GM12878 (cell line): ENCODE data around the gene PERCC1. TPM values are rescaled to one million over a fixed set of nuclear protein-coding genes. Genes with fewer than 3 reads are reported as not detected.

ENCODE experiments used
- ATAC-seq: fragments of 200-7000 bp; cut with Tn5 transposase; 3 replicates; pipeline ENCODE4 v1.9.1; 2020; ENCODE audit warnings: mild to moderate bottlenecking, moderate library complexity
- BruUV-seq: library from RNA; stranded (reverse); fragments of 400-500 nt; replicated peaks from 2 replicates; lab custom pipeline; 2021; lab: Mats Ljungman, UMichigan
- CTCF ChIA-PET: fragments of 300-600 bp; sonication (Branson Sonifier 250); formaldehyde crosslinking; extraction: SDS; loops from one replicate; lab custom pipeline; 2021; ENCODE audit warnings: inconsistent platforms; lab: Yijun Ruan, JAX
- POLR2A ChIA-PET: fragments of 350-600 bp; formaldehyde crosslinking; extraction: SDS; loops from one replicate; lab custom pipeline; 2021; ENCODE audit warnings: inconsistent platforms; lab: Charles Lee
- RAD21 ChIA-PET: fragments of 300-600 bp; sonication (Branson Sonifier 250); formaldehyde crosslinking; loops from one replicate; lab custom pipeline; 2023; ENCODE audit warnings: antibody characterized with exemption; ENCODE audit not compliant: unreplicated experiment; lab: Charles Lee
- SMC1A ChIA-PET: fragments of 300-600 bp; sonication (Branson Sonifier 250); formaldehyde crosslinking; loops from one replicate; lab custom pipeline; 2023; ENCODE audit not compliant: unreplicated experiment, uncharacterized antibody; lab: Charles Lee
- DNase-seq: peaks from one replicate; pipeline ENCODE4 v3.0.0-alpha.2; 2011; ENCODE audit warnings: low read depth, low spot score
- FAIRE-seq: peaks from 3 replicates; lab custom pipeline; 2011; peaks lifted over from hg19 to GRCh38; lab: Jason Lieb, UNC
- H2AFZ ChIP-seq: 2 replicates; pipeline ENCODE4 v1.6.0; 2011; ENCODE audit warnings: low read depth, low read length, control low read depth; ENCODE audit not compliant: control insufficient read depth
- H3K27ac ChIP-seq: 2 replicates; pipeline ENCODE4 v1.5.1; 2011; ENCODE audit warnings: control low read depth; ENCODE audit not compliant: control insufficient read depth, insufficient read depth
- H3K27me3 ChIP-seq, 2 experiments: replicated peaks in 1 of 2; 2 replicates each; pipeline versions ENCODE4 v1.6.0 to v1.6.1; 2011; ENCODE audit warnings: low read length in 1 of 2; ENCODE audit not compliant: control insufficient read depth in 2 of 2, insufficient read depth in 2 of 2
- H3K36me3 ChIP-seq, 2 experiments: 2 replicates each; pipeline ENCODE4 v1.5.1; 2011; ENCODE audit warnings: low read length in 1 of 2; ENCODE audit not compliant: control insufficient read depth in 2 of 2, insufficient read depth in 2 of 2
- H3K4me1 ChIP-seq: 2 replicates; pipeline ENCODE4 v1.6.1; 2011; ENCODE audit warnings: mild to moderate bottlenecking, low read length, moderate library complexity, mixed read lengths; ENCODE audit not compliant: control insufficient read depth, insufficient read depth
- H3K4me2 ChIP-seq: 2 replicates; pipeline ENCODE4 v1.6.0; 2011; ENCODE audit warnings: control low read depth; ENCODE audit not compliant: control insufficient read depth, insufficient read depth
- H3K4me3 ChIP-seq: fragments of 200-600 bp; sonication (generic); 2 replicates; pipeline ENCODE4 v1.5.1; 2016
- H3K79me2 ChIP-seq: 2 replicates; pipeline ENCODE4 v1.6.0; 2011; ENCODE audit warnings: low read length; ENCODE audit not compliant: control insufficient read depth, insufficient read depth
- H3K9ac ChIP-seq: 2 replicates; pipeline ENCODE4 v1.8.0; 2011; ENCODE audit warnings: low read length, control low read depth, mixed read lengths; ENCODE audit not compliant: control insufficient read depth, insufficient read depth
- H3K9me3 ChIP-seq: replicated peaks from 3 replicates; pipeline ENCODE4 v1.5.1; 2011; ENCODE audit warnings: mild to moderate bottlenecking, low read length; ENCODE audit not compliant: control insufficient read depth, insufficient read depth
- H4K20me1 ChIP-seq: 2 replicates; pipeline ENCODE4 v1.6.0; 2011; ENCODE audit not compliant: control insufficient read depth, insufficient read depth
- CTCF ChIP-seq, 3 experiments: IDR thresholded peaks in 2 of 3; conservative IDR thresholded peaks in 1 of 3; 2 replicates each; pipeline ENCODE4 v1.5.1; 2011; ENCODE audit warnings: low read depth in 3 of 3, low read length in 3 of 3, mild to moderate bottlenecking in 3 of 3, control low read depth in 2 of 3, moderate library complexity in 2 of 3, inconsistent platforms in 1 of 3, mixed read lengths in 1 of 3; ENCODE audit not compliant: control insufficient read depth in 2 of 3, insufficient read depth in 1 of 3; ENCODE audit errors: extremely low read depth in 1 of 3
- WGBS: methylation state at CpG from one replicate; pipeline ENCODE4 v1.1.6; 2016; ENCODE audit warnings: low lambda C conversion rate; ENCODE audit not compliant: insufficient replicate concordance, insufficient coverage; ENCODE audit errors: missing lambda C conversion rate; 5-methylcytosine and 5-hydroxymethylcytosine counted together
- in situ Hi-C: fragments of 300-500 bp; cut with MboI; formaldehyde crosslinking; loops from 9 replicates; pipeline ENCODE4 v1.14.3; 2018; ENCODE audit warnings: mixed read lengths
- intact Hi-C: fragments of 100-400 bp; cut with micrococcal nuclease; formaldehyde crosslinking; loops from one replicate; pipeline ENCODE4 v1.14.2; 2022; ENCODE audit not compliant: unreplicated experiment
- polyA plus RNA-seq, 11 experiments: library from polyadenylated mRNA; depleted of rRNA in 4 of 11; unstranded in 6 of 11; stranded (reverse) in 5 of 11; fragments of >200 nt; fragmentation: Nextera tagmentation in 4 of 11; fragmentation: Illumina TruSeq in 1 of 11; extraction: Ambion mirVana in 4 of 11; extraction: Trizol in 1 of 11; gene quantifications; 1 replicate in 1 of 11; 2 replicates in 10 of 11; pipeline versions ENCODE4 v1.2.1 to v1.2.3, GENCODE V29; 2011 to 2016; ENCODE audit warnings: inconsistent platforms in 2 of 11, missing spikeins in 2 of 11, low read depth in 1 of 11
- total RNA-seq, 4 experiments: library from RNA; depleted of rRNA in 3 of 4; stranded (reverse); fragments of >200 nt in 3 of 4; fragmentation: Illumina TruSeq in 1 of 4; extraction: Trizol in 1 of 4; gene quantifications; 2 replicates each; pipeline versions ENCODE4 v1.2.1 to v1.2.3, GENCODE V29; 2013 to 2021

Gene PERCC1
- total and polyA plus RNA-seq, 10 of the 15 experiments (the other 5 are each of a cell fraction or from before 2014, with no cell fraction given): not detected

- intact Hi-C loops: no loop called here
These were observed 36.2 kb downstream of the PERCC1 start for GRCh38 chr16:1466968-1467521.

More at GRCh38 chr16:1466968-1467521, 36.2 kb downstream of the PERCC1 start:
- Histone ChIP-seq H3K9me3 (no peaks in the 10 kb centered on the region), H3K9ac (no peak overlapping the region), H3K79me2 (peaks cover 36% of the 10 kb centered on the region), H4K20me1 (no peaks in the 10 kb centered on the region), H3K27ac (no peak overlapping the region), H3K4me3 (no peak overlapping the region), H3K27me3 (no peaks in the 10 kb centered on the region), H3K4me1 (peaks cover 16% of the 10 kb centered on the region), H3K4me2 (no peak overlapping the region), H2AFZ (no peak overlapping the region), H3K36me3 (no peaks in the 10 kb centered on the region)
- in situ Hi-C loops: no loop called here
- SMC1A ChIA-PET: no interaction called here
- CTCF ChIA-PET: no interaction called here
- no peak for TF ChIP-seq CTCF (IDR thresholded peaks at IDR 0.05 in 2 of 3, conservative IDR thresholded peaks at IDR 0.05 in 1 of 3; ENCODE audit: control insufficient read depth in 2 of 3, extremely low read depth in 1 of 3, insufficient read depth in 1 of 3, low read depth in 3 of 3, low read length in 3 of 3)
- FAIRE-seq (no peak), DNase-seq (no peak), ATAC-seq (no peak)
- BruUV-seq: no TSS peak
- WGBS: 82% methylated on average over 13 of the region's 14 CpGs
- POLR2A ChIA-PET: no interaction called here
- RAD21 ChIA-PET: no interaction called here
